Neural progenitor cell (in vitro differentiated cells): Measurements from ENCODE around the gene POC1A. TPM values are rescaled to one million over a fixed set of nuclear protein-coding genes. Genes with fewer than 3 reads are reported as not detected.

ENCODE experiments used
- DNase-seq: peaks from one replicate; pipeline ENCODE4 v3.0.0-alpha.2; 2016; ENCODE audit warnings: low spot score
- H2AFZ ChIP-seq: fragments of 200-600 bp; sonication (generic); replicated peaks from 2 replicates; pipeline ENCODE4 v1.6.1; 2016; ENCODE audit warnings: antibody characterized with exemption
- H3F3A ChIP-seq: fragments of 200-600 bp; sonication (generic); 2 replicates; pipeline ENCODE4 v1.6.1; 2016; ENCODE audit warnings: antibody characterized with exemption, low read depth
- H3K27ac ChIP-seq: fragments of 200-600 bp; sonication (generic); 2 replicates; pipeline ENCODE4 v1.5.1; 2016; ENCODE audit warnings: mild to moderate bottlenecking
- H3K27me3 ChIP-seq: fragments of 200-600 bp; sonication (generic); 2 replicates; pipeline ENCODE4 v1.6.1; 2016; ENCODE audit warnings: mild to moderate bottlenecking, moderate library complexity
- H3K36me3 ChIP-seq: fragments of 200-600 bp; sonication (generic); 2 replicates; pipeline ENCODE4 v1.5.1; 2016
- H3K4me1 ChIP-seq: fragments of 200-600 bp; sonication (generic); 2 replicates; pipeline ENCODE4 v1.6.1; 2016; ENCODE audit warnings: mixed run types
- H3K4me2 ChIP-seq: fragments of 200-600 bp; sonication (generic); 2 replicates; pipeline ENCODE4 v1.6.1; 2016
- H3K4me3 ChIP-seq: fragments of 200-600 bp; sonication (generic); 2 replicates; pipeline ENCODE4 v1.5.1; 2016
- H3K79me2 ChIP-seq: fragments of 200-600 bp; sonication (generic); 2 replicates; pipeline ENCODE4 v1.6.1; 2016; ENCODE audit warnings: low read depth
- H3K9ac ChIP-seq: fragments of 200-600 bp; sonication (generic); 2 replicates; pipeline ENCODE4 v1.6.1; 2016
- H3K9me3 ChIP-seq: fragments of 200-600 bp; sonication (generic); 2 replicates; pipeline ENCODE4 v1.5.1; 2016; ENCODE audit warnings: low read depth
- H4K20me1 ChIP-seq: fragments of 200-600 bp; sonication (generic); 2 replicates; pipeline ENCODE4 v1.6.1; 2016; ENCODE audit warnings: low read depth
- H3K27ac Mint-ChIP-seq: 3 replicates; pipeline ENCODE4 v1.8.0; 2021; ENCODE audit warnings: mixed read lengths
- H3K27me3 Mint-ChIP-seq: 2 replicates; pipeline ENCODE4 v1.8.0; 2022; ENCODE audit warnings: low read depth, mild to moderate bottlenecking, inconsistent platforms, moderate library complexity, mixed read lengths; ENCODE audit not compliant: insufficient read depth
- H3K36me3 Mint-ChIP-seq: 3 replicates; pipeline ENCODE4 v1.8.0; 2021; ENCODE audit warnings: mixed read lengths
- H3K4me1 Mint-ChIP-seq: 3 replicates; pipeline ENCODE4 v1.8.0; 2021; ENCODE audit warnings: mixed read lengths
- H3K4me3 Mint-ChIP-seq: 3 replicates; pipeline ENCODE4 v1.8.0; 2021; ENCODE audit warnings: mild to moderate bottlenecking, moderate library complexity, mixed read lengths
- H3K9me3 Mint-ChIP-seq: 3 replicates; pipeline ENCODE4 v1.8.0; 2020; ENCODE audit warnings: mixed read lengths
- CTCF ChIP-seq: fragments of 200-600 bp; sonication (generic); IDR thresholded peaks from 2 replicates; pipeline ENCODE4 v1.5.1; 2017; ENCODE audit warnings: antibody characterized with exemption, mild to moderate bottlenecking
- EZH2 ChIP-seq: fragments of 200-600 bp; sonication (generic); IDR thresholded peaks from 2 replicates; pipeline ENCODE4 v1.6.1; 2017; ENCODE audit warnings: antibody characterized with exemption, mild to moderate bottlenecking, moderate library complexity
- EZH2phosphoT487 ChIP-seq: fragments of 200-600 bp; sonication (generic); IDR thresholded peaks from 2 replicates; pipeline ENCODE4 v1.6.1; 2017; ENCODE audit warnings: antibody characterized with exemption
- total RNA-seq: library from RNA; depleted of rRNA; stranded (reverse); fragments of >200 nt; gene quantifications from 2 replicates; pipeline ENCODE4 v1.2.3, GENCODE V29; 2015; ENCODE audit warnings: low replicate concordance

The POC1A gene
- total RNA-seq, 1 donor from 2014 or later = 10.3 TPM

DNA sequence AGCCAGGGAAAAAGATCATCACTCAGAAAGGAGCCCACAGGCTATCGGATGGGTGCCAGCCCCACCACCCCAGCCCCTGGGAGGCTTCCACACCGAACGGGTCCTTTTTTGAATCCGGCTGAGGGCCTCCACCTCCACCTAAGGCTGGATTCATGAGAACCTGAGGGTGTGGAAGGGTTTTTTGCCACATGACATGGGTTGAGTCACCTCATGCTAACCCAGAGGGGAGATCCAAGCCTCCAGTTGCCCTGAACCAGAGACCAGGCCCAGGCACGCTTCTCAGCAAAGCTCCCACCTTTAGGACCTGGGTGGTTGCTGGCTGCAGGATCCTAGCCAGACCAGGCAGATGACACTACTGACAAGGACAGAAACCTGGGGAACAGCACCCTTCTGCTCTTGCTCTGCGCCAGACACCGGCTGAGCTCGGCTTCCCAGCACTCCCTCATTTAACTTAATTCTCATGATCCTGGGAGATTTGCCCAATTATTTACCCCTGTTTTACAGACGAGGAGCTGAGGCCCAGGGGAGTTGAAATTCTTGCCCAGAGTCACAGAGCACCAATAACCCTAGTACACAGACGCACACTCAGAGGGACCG lies 123.4 kb downstream of the POC1A start:
- H3K4me1 Mint-ChIP-seq = peaks cover 25% of the 10 kb centered on the region
- H3K4me1 ChIP-seq = peaks cover 25% of the 10 kb centered on the region

GRCh38 chr3:52029535-52029934 lies 124.7 kb downstream of the POC1A start:
- Mint-ChIP-seq H3K36me3 (no peaks in the 10 kb centered on the region), H3K27me3 (peaks cover 8% of the 10 kb centered on the region), H3K27ac (peak overlapping the region; percentile 63), H3K4me1 (peaks cover 37% of the 10 kb centered on the region), H3K4me3 (no peak overlapping the region), H3K9me3 (no peaks in the 10 kb centered on the region)
- no peaks in the 10 kb centered on the region for H4K20me1 ChIP-seq
- peaks cover 26% of the 10 kb centered on the region for H3K4me1 ChIP-seq
- H3K9me3 ChIP-seq = no peaks in the 10 kb centered on the region
- no peak overlapping the region for H2AFZ ChIP-seq
- no peaks in the 10 kb centered on the region for H3K79me2 ChIP-seq
- no peaks in the 10 kb centered on the region for H3K27me3 ChIP-seq
- no peak for TF ChIP-seq EZH2
- no peak for TF ChIP-seq CTCF
- no peak for TF ChIP-seq EZH2phosphoT487
- H3K27ac ChIP-seq = no peak overlapping the region
- no peaks in the 10 kb centered on the region for H3F3A ChIP-seq
- H3K9ac ChIP-seq = no peak overlapping the region
- no peak for DNase-seq
- no peaks in the 10 kb centered on the region for H3K36me3 ChIP-seq
- H3K4me3 ChIP-seq = no peak overlapping the region
- no peak overlapping the region for H3K4me2 ChIP-seq

More for the DNA sequence above, 123.4 kb downstream of the POC1A start:
- H3K27me3 ChIP-seq = no peaks in the 10 kb centered on the region
- no peaks in the 10 kb centered on the region for H4K20me1 ChIP-seq
- no peak for DNase-seq
- no peaks in the 10 kb centered on the region for H3K79me2 ChIP-seq
- no peaks in the 10 kb centered on the region for H3K9me3 Mint-ChIP-seq
- H3F3A ChIP-seq = no peaks in the 10 kb centered on the region
- H3K9me3 ChIP-seq = no peaks in the 10 kb centered on the region
- no peaks in the 10 kb centered on the region for H3K36me3 Mint-ChIP-seq
- no peak overlapping the region for H2AFZ ChIP-seq
- no peak overlapping the region for H3K27ac ChIP-seq
- H3K4me3 ChIP-seq = no peak overlapping the region
- no peak overlapping the region for H3K4me2 ChIP-seq
- no peaks in the 10 kb centered on the region for H3K36me3 ChIP-seq
- H3K9ac ChIP-seq = no peak overlapping the region
- H3K4me3 Mint-ChIP-seq = no peak overlapping the region
- no peak for TF ChIP-seq EZH2
- no peak for TF ChIP-seq CTCF
- no peak for TF ChIP-seq EZH2phosphoT487
- H3K27ac Mint-ChIP-seq = peak overlapping the region; percentile 39
- H3K27me3 Mint-ChIP-seq = peaks cover 10% of the 10 kb centered on the region

- H3K9ac ChIP-seq = no peak overlapping the region
- Mint-ChIP-seq H3K4me1 (peaks cover 41% of the 10 kb centered on the region), H3K9me3 (no peaks in the 10 kb centered on the region), H3K36me3 (no peaks in the 10 kb centered on the region), H3K4me3 (no peak overlapping the region), H3K27ac (no peak overlapping the region), H3K27me3 (peaks cover 8% of the 10 kb centered on the region)
- H3K4me1 ChIP-seq = peaks cover 29% of the 10 kb centered on the region
- no peak overlapping the region for H3K27ac ChIP-seq
- no peak for TF ChIP-seq EZH2phosphoT487
- no peak for TF ChIP-seq CTCF
- no peak for TF ChIP-seq EZH2
- no peak for DNase-seq
- H3K79me2 ChIP-seq = no peaks in the 10 kb centered on the region
- no peaks in the 10 kb centered on the region for H3K9me3 ChIP-seq
- H3F3A ChIP-seq = no peaks in the 10 kb centered on the region
- H3K4me3 ChIP-seq = no peak overlapping the region
- no peaks in the 10 kb centered on the region for H3K36me3 ChIP-seq
- no peaks in the 10 kb centered on the region for H3K27me3 ChIP-seq
- H4K20me1 ChIP-seq = no peaks in the 10 kb centered on the region
- H2AFZ ChIP-seq = no peak overlapping the region
- H3K4me2 ChIP-seq = no peak overlapping the region
These were observed 125.2 kb downstream of the POC1A start for GRCh38 chr3:52029053-52029452.
